ENCODE results near the gene CD1D. TPM values are rescaled to one million over a fixed set of nuclear protein-coding genes. Genes with fewer than 3 reads are reported as not detected.

Gene CD1D
- total RNA-seq, 1 experiment from 2014 or later = not detected

- intact Hi-C loops (cut with micrococcal nuclease; ENCODE audit: unreplicated experiment) = no loop called here
- no peaks in the 10 kb centered on the region for H3K9me3 ChIP-seq (ENCODE audit: control insufficient read depth, insufficient read depth, low read depth, low read length)
- ChIA-PET POLR2A (no interaction called here), CTCF (no interaction called here)
- H3K36me3 ChIP-seq (ENCODE audit: control insufficient read depth, insufficient read depth, low read length) = no peaks in the 10 kb centered on the region
- DNase-seq (ENCODE audit: low read depth, low spot score) (no peak), ATAC-seq (no peak)
- no peak overlapping the region for H3K4me3 ChIP-seq (ENCODE audit: low read depth in 2 of 2, low read length in 2 of 2)
- peaks cover 13% of the 10 kb centered on the region; the same call in 1 of the 2 replicates for H3K27me3 ChIP-seq (ENCODE audit: control insufficient read depth, insufficient read depth, low read length)
- no peak for TF ChIP-seq REST (IDR thresholded peaks at IDR 0.05; ENCODE audit: insufficient read depth in 1 of 2, low read depth in 2 of 2, low read length in 1 of 2)
- no peak for TF ChIP-seq POLR2AphosphoS5 (IDR thresholded peaks at IDR 0.05; ENCODE audit: low read depth, low read length)
- no peak for TF ChIP-seq TCF7L2 (IDR thresholded peaks at IDR 0.05; ENCODE audit: low read depth, low read length)
- TF ChIP-seq CTCF (IDR thresholded peaks at IDR 0.05) = no peak
- no peak for TF ChIP-seq SIN3A (IDR thresholded peaks at IDR 0.05; ENCODE audit: borderline replicate concordance, insufficient read depth, low read depth, low read length)
- no peaks in the 10 kb centered on the region for H3K4me1 ChIP-seq (ENCODE audit: control insufficient read depth, insufficient read depth, low read length)
- no peak overlapping the region for H3K27ac ChIP-seq (ENCODE audit: low read length)
- in situ Hi-C loops (cut with HindIII; ENCODE audit: low pct_unique_long_range_greater_than_20kb, low sequenced_read_pairs) = no loop called here
- no TSS peak for BruUV-seq (replicated peaks)
Measured at GRCh38 chr1:158153179-158153578, 27.5 kb upstream of the CD1D start.

GRCh38 chr1:158153746-158154444 lies 26.8 kb upstream of the CD1D start:
- CTCF ChIA-PET = no interaction called here
- BruUV-seq (replicated peaks) = no TSS peak

More at GRCh38 chr1:158153746-158154444, 26.8 kb upstream of the CD1D start:
- H3K36me3 ChIP-seq (ENCODE audit: control insufficient read depth, insufficient read depth, low read length) = no peaks in the 10 kb centered on the region
- H3K27ac ChIP-seq (ENCODE audit: low read length) = no peak overlapping the region
- DNase-seq (ENCODE audit: low read depth, low spot score) (no peak), ATAC-seq (no peak)
- no peaks in the 10 kb centered on the region for H3K9me3 ChIP-seq (ENCODE audit: control insufficient read depth, insufficient read depth, low read depth, low read length)
- peaks cover 13% of the 10 kb centered on the region; the same call in 1 of the 2 replicates for H3K27me3 ChIP-seq (ENCODE audit: control insufficient read depth, insufficient read depth, low read length)
- intact Hi-C loops (cut with micrococcal nuclease; ENCODE audit: unreplicated experiment) (no loop called here), in situ Hi-C loops (cut with HindIII; ENCODE audit: low pct_unique_long_range_greater_than_20kb, low sequenced_read_pairs) (no loop called here)
- POLR2A ChIA-PET = no interaction called here
- H3K4me1 ChIP-seq (ENCODE audit: control insufficient read depth, insufficient read depth, low read length) = no peaks in the 10 kb centered on the region
- TF ChIP-seq SIN3A (IDR thresholded peaks at IDR 0.05; ENCODE audit: borderline replicate concordance, insufficient read depth, low read depth, low read length) (no peak), CTCF (IDR thresholded peaks at IDR 0.05) (no peak), TCF7L2 (IDR thresholded peaks at IDR 0.05; ENCODE audit: low read depth, low read length) (no peak), POLR2AphosphoS5 (IDR thresholded peaks at IDR 0.05; ENCODE audit: low read depth, low read length) (no peak), REST (IDR thresholded peaks at IDR 0.05; ENCODE audit: insufficient read depth in 1 of 2, low read depth in 2 of 2, low read length in 1 of 2) (no peak)
- H3K4me3 ChIP-seq (ENCODE audit: low read depth in 2 of 2, low read length in 2 of 2) = no peak overlapping the region
